Fibroblast of lung (primary cell): Measurements from ENCODE around the gene ZNF277. TPM values are rescaled to one million over a fixed set of nuclear protein-coding genes. Genes with fewer than 3 reads are reported as not detected.

ENCODE experiments used
- DNase-seq, 2 donors: peaks; one replicate each; pipeline versions ENCODE4 v3.0.0 to v3.0.0-alpha.2; 2010; ENCODE audit warnings: low read depth in 2 of 2
- H2AFZ ChIP-seq: 2 replicates; pipeline ENCODE4 v1.5.1; 2012; ENCODE audit warnings: low read length, control low read depth, inconsistent platforms
- H3K27ac ChIP-seq: 2 replicates; pipeline ENCODE4 v1.5.1; 2011; ENCODE audit warnings: low read length, control low read depth; ENCODE audit not compliant: insufficient read depth
- H3K27me3 ChIP-seq: 2 replicates; pipeline ENCODE4 v1.5.1; 2011; ENCODE audit warnings: mild to moderate bottlenecking, low read length; ENCODE audit not compliant: control insufficient read depth, insufficient read depth
- H3K36me3 ChIP-seq: 2 replicates; pipeline ENCODE4 v1.5.1; 2011; ENCODE audit warnings: low read length; ENCODE audit not compliant: control insufficient read depth, insufficient read depth
- H3K4me1 ChIP-seq: 2 replicates; pipeline ENCODE4 v1.5.1; 2011; ENCODE audit warnings: low read length; ENCODE audit not compliant: control insufficient read depth, insufficient read depth; ENCODE audit errors: extremely low read depth
- H3K4me2 ChIP-seq: 2 replicates; pipeline ENCODE4 v1.5.1; 2011; ENCODE audit warnings: low read length, control low read depth; ENCODE audit not compliant: insufficient read depth; ENCODE audit errors: extremely low read depth
- H3K4me3 ChIP-seq, 4 experiments: fragments of 200-600 bp in 1 of 4; sonication (generic) in 1 of 4; replicated peaks in 1 of 4; 2 replicates each; pipeline ENCODE4 v1.5.1; 2011 to 2016; ENCODE audit warnings: low read length in 4 of 4, low read depth in 3 of 4, mild to moderate bottlenecking in 3 of 4, control low read depth in 2 of 4, inconsistent platforms in 1 of 4, mixed read lengths in 1 of 4; ENCODE audit not compliant: insufficient read depth in 1 of 4; ENCODE audit errors: control extremely low read depth in 1 of 4
- H3K79me2 ChIP-seq: 2 replicates; pipeline ENCODE4 v1.5.1; 2012; ENCODE audit warnings: mild to moderate bottlenecking, low read length, inconsistent platforms; ENCODE audit not compliant: control insufficient read depth, insufficient read depth
- H3K9ac ChIP-seq: 2 replicates; pipeline ENCODE4 v1.5.1; 2011; ENCODE audit warnings: mild to moderate bottlenecking, low read length, control low read depth; ENCODE audit not compliant: insufficient read depth
- H3K9me3 ChIP-seq: 2 replicates; pipeline ENCODE4 v1.5.1; 2012; ENCODE audit warnings: low read depth, low read length; ENCODE audit not compliant: control insufficient read depth, insufficient read depth
- H4K20me1 ChIP-seq: 2 replicates; pipeline ENCODE4 v1.5.1; 2011; ENCODE audit warnings: low read length; ENCODE audit not compliant: control insufficient read depth, insufficient read depth; ENCODE audit errors: extremely low read depth
- CTCF ChIP-seq, 2 donors: IDR thresholded peaks in 1 of 2; conservative IDR thresholded peaks in 1 of 2; 1 replicate in 1 of 2; 2 replicates in 1 of 2; pipeline ENCODE4 v1.5.1; 2011 to 2012; ENCODE audit warnings: low read length in 2 of 2, control low read depth in 1 of 2, inconsistent platforms in 1 of 2, low read depth in 1 of 2, mild to moderate bottlenecking in 1 of 2
- EZH2 ChIP-seq: IDR thresholded peaks from 2 replicates; pipeline ENCODE4 v1.5.1; 2012; ENCODE audit warnings: low read length, control low read depth, mild to moderate bottlenecking; ENCODE audit errors: missing control alignments
- polyA plus RNA-seq, 2 donors: library from polyadenylated mRNA; depleted of rRNA in 1 of 2; stranded (reverse) in 1 of 2; unstranded in 1 of 2; fragments of >200 nt; gene quantifications; 2 replicates each; pipeline ENCODE4 v1.2.1, GENCODE V29; 2011 to 2012; ENCODE audit warnings: missing spikeins in 1 of 2
- total RNA-seq: library from RNA; depleted of rRNA; stranded (reverse); fragments of >200 nt; gene quantifications from 2 replicates; pipeline ENCODE4 v1.2.1, GENCODE V29; 2014

The ZNF277 gene
- total and polyA plus RNA-seq, 2 donors (not counting 1 experiment from before 2014, with no cell fraction given) = 23.1 to 66.6 TPM

- H3K4me2 ChIP-seq = no peak overlapping the region
Observed at GRCh38 chr7:112360681-112361080, 154.2 kb downstream of the ZNF277 start.

DNA sequence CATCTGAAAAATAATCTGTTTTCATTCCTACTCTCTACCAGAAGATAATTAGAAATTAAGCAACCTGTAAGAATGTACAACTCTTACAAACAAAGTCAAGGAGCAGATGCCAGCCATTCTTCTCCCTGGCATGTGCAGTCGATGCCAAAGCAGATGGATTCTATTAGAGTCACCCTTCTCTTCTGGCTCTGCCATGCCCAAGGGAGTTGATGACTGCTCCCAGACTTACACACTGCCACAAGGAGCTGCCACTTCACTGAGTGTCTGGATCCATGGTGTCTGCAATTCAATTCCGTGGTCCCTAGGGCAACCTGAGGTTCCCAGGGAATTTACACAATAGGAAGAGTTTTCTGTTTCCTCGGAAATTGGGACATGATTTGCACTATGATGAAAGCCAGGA, 154.7 kb downstream of the ZNF277 start:
- H3K36me3 ChIP-seq = no peaks in the 10 kb centered on the region
- no peaks in the 10 kb centered on the region for H3K4me1 ChIP-seq
- H2AFZ ChIP-seq = no peak overlapping the region
- no peak for TF ChIP-seq CTCF (conservative IDR thresholded peaks at IDR 0.05 in 1 of 2, IDR thresholded peaks at IDR 0.05 in 1 of 2; ENCODE audit: low read depth in 1 of 2, low read length in 2 of 2)
- TF ChIP-seq EZH2 = no peak
- DNase-seq = no peak
- H3K27me3 ChIP-seq = no peaks in the 10 kb centered on the region
- H3K9me3 ChIP-seq = no peaks in the 10 kb centered on the region
- H3K27ac ChIP-seq = no peak overlapping the region
- H4K20me1 ChIP-seq = no peaks in the 10 kb centered on the region
- no peak overlapping the region for H3K4me2 ChIP-seq
- H3K79me2 ChIP-seq = no peaks in the 10 kb centered on the region
- H3K9ac ChIP-seq = no peak overlapping the region
- H3K4me3 ChIP-seq = no peak overlapping the region

More at GRCh38 chr7:112360681-112361080, 154.2 kb downstream of the ZNF277 start:
- H3K4me1 ChIP-seq = no peaks in the 10 kb centered on the region
- H3K36me3 ChIP-seq = no peaks in the 10 kb centered on the region
- no peaks in the 10 kb centered on the region for H3K9me3 ChIP-seq
- no peak for TF ChIP-seq CTCF (conservative IDR thresholded peaks at IDR 0.05 in 1 of 2, IDR thresholded peaks at IDR 0.05 in 1 of 2; ENCODE audit: low read depth in 1 of 2, low read length in 2 of 2)
- TF ChIP-seq EZH2 = no peak
- no peaks in the 10 kb centered on the region for H3K27me3 ChIP-seq
- no peak overlapping the region for H3K4me3 ChIP-seq
- no peaks in the 10 kb centered on the region for H4K20me1 ChIP-seq
- no peaks in the 10 kb centered on the region for H3K79me2 ChIP-seq
- H3K27ac ChIP-seq = no peak overlapping the region
- DNase-seq = no peak
- H2AFZ ChIP-seq = no peak overlapping the region
- H3K9ac ChIP-seq = no peak overlapping the region

GRCh38 chr7:112362053-112362650, 155.7 kb downstream of the ZNF277 start:
- Histone ChIP-seq H3K9ac (no peak overlapping the region), H3K4me1 (no peaks in the 10 kb centered on the region), H4K20me1 (no peaks in the 10 kb centered on the region), H3K27ac (no peak overlapping the region), H3K4me2 (no peak overlapping the region), H2AFZ (no peak overlapping the region), H3K9me3 (no peaks in the 10 kb centered on the region), H3K79me2 (no peaks in the 10 kb centered on the region), H3K27me3 (no peaks in the 10 kb centered on the region), H3K4me3 (no peak overlapping the region), H3K36me3 (no peaks in the 10 kb centered on the region)
- no peak for DNase-seq
- TF ChIP-seq EZH2 (no peak), CTCF (conservative IDR thresholded peaks at IDR 0.05 in 1 of 2, IDR thresholded peaks at IDR 0.05 in 1 of 2; ENCODE audit: low read depth in 1 of 2, low read length in 2 of 2) (no peak)
